AML-193 (cell line): Measurements from ENCODE around the gene LYZ.

Experiments
- DNase-seq, 2 experiments: peaks; one replicate each; lab custom pipeline; 2025; lab: John Stamatoyannopoulos, UW

Gene LYZ

DNA sequence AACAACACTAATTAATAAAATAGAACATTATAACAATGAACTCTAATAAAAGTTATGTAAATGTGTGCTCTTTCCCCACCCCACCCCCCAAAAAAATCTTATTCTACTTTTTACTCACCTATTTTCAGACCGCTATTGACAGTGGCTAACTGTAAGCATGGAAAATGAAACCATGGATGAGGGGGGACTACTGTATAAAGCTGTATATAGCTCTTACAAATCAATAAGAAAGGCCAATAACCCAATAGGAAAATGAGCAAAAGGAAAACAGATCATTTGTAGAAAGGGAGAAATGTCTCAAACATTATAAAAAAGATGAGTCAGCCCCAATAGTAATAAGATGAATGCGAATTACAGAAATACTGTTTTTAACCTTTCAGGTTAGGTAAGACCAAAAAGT is 38.7 kb downstream of the LYZ start:
- DNase-seq, result no peak

DNA sequence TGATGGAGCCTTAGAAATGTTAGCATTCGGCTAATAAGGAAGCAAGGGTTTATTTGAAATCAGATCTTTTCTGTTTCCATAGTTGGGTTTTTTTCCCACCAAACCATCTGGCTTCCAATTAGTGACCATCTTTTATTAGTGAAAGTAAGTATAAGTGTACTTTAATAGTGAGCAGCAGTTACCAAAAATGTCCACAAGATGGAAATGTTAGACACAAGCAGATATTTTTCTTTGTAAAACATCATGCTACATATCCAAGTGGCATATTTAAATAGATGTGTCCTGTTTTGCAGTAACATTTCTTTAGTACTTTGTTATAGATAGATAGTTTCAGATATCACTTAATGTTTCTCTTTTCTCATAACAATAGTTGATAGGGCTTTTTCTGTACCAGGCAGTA is 40.2 kb downstream of the LYZ start:
- peak; percentile 56 to 66 for DNase-seq

DNA sequence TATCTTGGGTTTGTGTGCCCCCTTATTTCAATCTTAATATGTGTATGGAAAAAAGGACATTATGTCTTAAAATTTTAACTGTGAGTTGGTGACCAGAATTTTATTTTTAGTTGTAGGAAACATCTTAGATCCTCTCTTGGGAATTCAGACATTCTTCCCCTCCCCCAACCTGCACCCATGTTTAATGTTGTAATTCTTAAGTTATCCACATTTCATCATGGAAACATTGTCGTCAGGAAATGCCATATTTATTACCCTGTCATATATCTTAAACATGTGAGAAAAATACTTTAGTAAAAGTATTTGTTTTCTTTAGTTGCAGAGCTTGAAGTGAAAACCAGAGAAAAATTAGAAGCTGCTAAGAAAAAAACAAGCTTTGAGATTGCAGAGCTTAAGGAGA is 41.6 kb downstream of the LYZ start:
- no peak for DNase-seq

DNA sequence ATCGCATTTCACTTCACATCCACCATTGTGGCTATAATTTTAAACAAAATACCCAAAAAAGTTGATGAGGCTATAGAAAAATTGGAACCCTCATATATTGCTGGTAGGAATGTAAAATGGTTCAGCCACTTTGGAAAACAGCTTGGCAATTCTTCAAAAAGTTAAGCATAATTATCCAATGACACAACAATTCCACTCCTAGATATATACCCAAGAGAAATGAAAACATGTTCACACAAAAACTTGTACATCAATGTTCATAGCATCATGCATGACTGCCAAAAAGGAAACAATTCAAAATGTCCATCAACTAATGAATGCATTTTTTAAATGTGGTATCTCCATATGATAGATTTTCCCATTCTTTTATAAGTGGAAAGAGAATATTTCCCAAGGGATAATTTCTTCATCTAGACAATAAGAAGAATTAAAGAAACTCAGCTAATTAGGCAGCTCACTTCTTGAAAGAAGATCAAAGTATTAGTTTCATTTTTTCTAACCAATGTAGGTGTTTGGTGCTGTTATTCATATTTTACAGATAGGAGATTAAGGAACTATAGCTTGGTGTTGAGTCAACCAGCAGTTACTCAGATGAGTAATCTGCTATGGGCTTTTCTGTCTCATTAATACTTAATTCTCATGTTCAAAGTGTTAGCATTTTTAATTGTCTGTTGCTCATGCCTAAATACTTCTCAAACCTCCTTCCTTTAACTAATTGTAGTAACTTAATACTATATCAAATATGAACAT is 44.2 kb downstream of the LYZ start:
- no peak for DNase-seq

DNA sequence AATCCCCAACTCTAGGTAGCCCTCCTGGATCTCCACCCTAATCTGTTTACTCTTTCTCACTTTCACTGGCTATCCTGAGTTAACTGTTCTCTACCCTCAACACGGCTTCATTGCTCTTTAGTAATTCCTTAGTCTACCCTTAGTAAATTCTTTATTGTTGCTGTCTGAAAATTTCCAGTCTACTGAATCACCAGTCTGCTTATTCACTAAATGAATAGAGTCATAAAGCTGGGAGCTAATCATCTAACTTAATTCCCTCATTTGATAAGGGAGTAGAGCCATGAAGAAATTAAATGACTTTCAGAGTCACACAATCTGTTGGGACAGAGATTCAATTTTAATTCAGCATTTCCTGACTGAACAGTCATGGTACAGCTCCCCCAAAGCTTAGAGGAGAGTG is 47.9 kb downstream of the LYZ start:
- DNase-seq, result no peak

DNA sequence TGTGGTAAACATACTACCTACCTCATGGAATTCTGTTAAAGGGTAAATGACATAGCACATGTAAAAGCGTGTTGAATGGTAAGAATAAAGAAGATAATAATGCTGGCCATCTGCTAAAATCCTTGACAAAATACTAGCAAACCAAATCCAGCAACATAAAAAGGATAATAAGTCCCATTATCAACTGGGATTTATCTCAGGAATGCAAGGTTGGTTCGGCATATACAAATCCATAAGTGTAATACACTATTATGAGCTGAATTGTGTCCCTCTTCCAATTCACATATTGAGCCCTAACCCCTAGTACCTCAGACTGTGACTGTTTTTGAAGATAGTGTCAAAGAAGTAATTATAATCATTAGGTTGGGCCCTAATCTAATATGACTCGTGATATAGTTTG is 48.8 kb downstream of the LYZ start:
- no peak for DNase-seq

DNA sequence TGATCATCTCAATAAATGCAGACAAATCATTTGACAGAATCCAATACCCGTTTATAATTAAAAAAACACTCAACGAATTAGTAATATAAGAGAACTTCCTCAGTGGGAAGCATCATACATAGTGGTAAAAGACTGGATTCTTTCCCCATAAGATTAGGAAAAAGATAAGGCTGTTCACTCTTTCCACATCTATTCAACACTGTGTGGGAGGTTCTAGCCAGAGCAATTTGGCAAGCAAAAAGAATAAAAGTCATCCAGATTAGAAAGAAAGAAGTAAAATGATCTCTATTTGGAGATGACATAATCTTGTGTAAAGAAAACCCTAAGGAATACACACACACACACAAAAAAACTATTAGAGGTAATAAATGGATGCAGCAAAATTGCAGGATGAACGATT is 49.8 kb downstream of the LYZ start:
- DNase-seq, result no peak

DNA sequence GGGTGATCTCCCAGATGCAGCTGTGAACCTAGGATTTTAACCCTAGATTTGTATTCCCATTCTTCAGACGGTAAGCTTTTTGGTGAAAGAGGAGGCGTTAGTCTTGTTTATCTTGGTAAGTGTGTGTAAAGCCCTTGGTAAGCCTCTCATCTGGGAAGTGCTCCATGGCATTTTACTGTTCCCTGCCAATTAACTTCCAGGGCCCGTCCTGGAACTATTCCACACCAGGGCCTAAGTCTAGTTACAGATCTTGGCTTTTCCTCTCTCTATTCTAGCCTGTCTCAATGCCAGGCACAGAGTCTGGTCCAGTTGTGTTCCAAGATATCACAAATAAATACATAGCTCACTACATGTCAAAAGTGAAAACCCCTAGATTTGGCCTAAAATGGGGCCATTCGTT is 53.8 kb downstream of the LYZ start:
- DNase-seq, result no peak
